A673 (cell line): ENCODE results near the gene ROR2. TPM values are rescaled to one million over a fixed set of nuclear protein-coding genes. Genes with fewer than 3 reads are reported as not detected.
A peak's percentile ranks its signal among the peaks of the same experiment; 100 is the strongest.

Experiments used
- BruUV-seq: library from RNA; stranded (reverse); fragments of 400-500 nt; replicated peaks from 2 replicates; lab custom pipeline; 2021; lab: Mats Ljungman, UMichigan
- CTCF ChIA-PET: fragments of 300-600 bp; sonication (Branson Sonifier 250); formaldehyde crosslinking; loops from one replicate; lab custom pipeline; 2022; ENCODE audit warnings: antibody characterized with exemption; lab: Charles Lee
- POLR2A ChIA-PET: fragments of 300-600 bp; sonication (Branson Sonifier 250); formaldehyde crosslinking; loops from one replicate; lab custom pipeline; 2022; ENCODE audit warnings: antibody characterized with exemption; ENCODE audit not compliant: low non-redundant PET; lab: Charles Lee
- DNase-seq: peaks from one replicate; pipeline ENCODE4 v3.0.0-alpha.2; 2015; ENCODE audit warnings: low spot score
- H3K27ac ChIP-seq: fragments of 200-600 bp; sonication (generic); 2 replicates; pipeline ENCODE4 v1.5.1; 2016; ENCODE audit warnings: mixed run types, low read depth, mild to moderate bottlenecking, mixed read lengths, antibody characterized with exemption, low read length; ENCODE audit not compliant: poor library complexity, severe bottlenecking
- H3K27me3 ChIP-seq: fragments of 200-600 bp; sonication (generic); replicated peaks from 2 replicates; pipeline ENCODE4 v1.6.1; 2017; ENCODE audit warnings: mixed run types, low read depth, mild to moderate bottlenecking, mixed read lengths, antibody characterized with exemption, low read length; ENCODE audit not compliant: insufficient read depth, poor library complexity
- H3K36me3 ChIP-seq: fragments of 200-600 bp; sonication (generic); 2 replicates; pipeline ENCODE4 v1.6.1; 2016; ENCODE audit warnings: mixed run types, mild to moderate bottlenecking, mixed read lengths, antibody characterized with exemption, low read length; ENCODE audit not compliant: insufficient read depth, poor library complexity, severe bottlenecking
- H3K4me1 ChIP-seq: fragments of 200-600 bp; sonication (generic); 2 replicates; pipeline ENCODE4 v1.6.1; 2017; ENCODE audit warnings: mixed run types, mild to moderate bottlenecking, mixed read lengths, antibody characterized with exemption, low read length; ENCODE audit not compliant: insufficient read depth, poor library complexity, severe bottlenecking
- H3K4me3 ChIP-seq: fragments of 200-600 bp; sonication (generic); 2 replicates; pipeline ENCODE4 v1.5.1; 2016; ENCODE audit warnings: low read depth, mixed run types, mild to moderate bottlenecking, mixed read lengths, low read length; ENCODE audit not compliant: poor library complexity, severe bottlenecking
- H3K9me3 ChIP-seq: fragments of 200-600 bp; sonication (generic); 2 replicates; pipeline ENCODE4 v1.6.1; 2016; ENCODE audit warnings: mixed run types, low read depth, mild to moderate bottlenecking, mixed read lengths, antibody characterized with exemption, low read length; ENCODE audit not compliant: poor library complexity, severe bottlenecking
- CTCF ChIP-seq: fragments of 300-800, 200-600 bp; sonication (generic); conservative IDR thresholded peaks from 2 replicates; pipeline ENCODE4 v1.5.1; 2017; ENCODE audit warnings: low read depth, mild to moderate bottlenecking, antibody characterized with exemption, low read length, moderate library complexity, mixed read lengths
- EZH2 ChIP-seq: fragments of 200-600 bp; sonication (generic); IDR thresholded peaks from 2 replicates; pipeline ENCODE4 v1.6.1; 2017; ENCODE audit warnings: borderline replicate concordance, low read depth, mild to moderate bottlenecking, mixed read lengths, antibody characterized with exemption, low read length; ENCODE audit not compliant: poor library complexity, severe bottlenecking
- intact Hi-C: fragments of 100-400 bp; cut with micrococcal nuclease; formaldehyde crosslinking; loops from one replicate; pipeline ENCODE4 v1.10.0; 2022; ENCODE audit not compliant: unreplicated experiment
- total RNA-seq: library from RNA; stranded (reverse); gene quantifications from 2 replicates; pipeline ENCODE4 v1.2.3, GENCODE V29; 2021

Gene ROR2
- total RNA-seq, 1 experiment from 2014 or later, result 12.3 TPM

GRCh38 chr9:91948597-91949391 lies 1.2 kb downstream of the ROR2 start:
- H3K27me3 ChIP-seq, result no peaks in the 10 kb centered on the region
- intact Hi-C loops, result loop anchor here (1.0 to 5.0 kb wide), 3 partner anchors 101 to 173 kb away; no protein-coding TSS in a partner anchor
- peaks cover 38% of the 10 kb centered on the region for H3K4me1 ChIP-seq
- no peaks in the 10 kb centered on the region for H3K9me3 ChIP-seq
- DNase-seq, result peak; percentile 85
- ChIA-PET POLR2A (no interaction called here), CTCF (interaction anchor here (0.7 to 1.0 kb wide), 3 partner anchors 19 to 635 kb away, joined by 3 to 7 read pairs (median 3); no protein-coding TSS in a partner anchor)
- BruUV-seq, result no TSS peak
- H3K27ac ChIP-seq, result peak overlapping the region; percentile 57
- TF ChIP-seq EZH2, result no peak
- TF ChIP-seq CTCF, result peak; percentile 28; the same call in 1 of the 2 replicates
- H3K36me3 ChIP-seq, result no peaks in the 10 kb centered on the region
- H3K4me3 ChIP-seq, result peak overlapping the region; percentile 65

GRCh38 chr9:91948101-91948596 lies 1.9 kb downstream of the ROR2 start:
- no peak for TF ChIP-seq EZH2
- no peak for TF ChIP-seq CTCF
- DNase-seq, result peak; percentile 25
- no peaks in the 10 kb centered on the region for H3K9me3 ChIP-seq
- CTCF ChIA-PET, result no interaction called here
- intact Hi-C loops, result loop anchor here (1.0 to 5.0 kb wide), 3 partner anchors 101 to 173 kb away; no protein-coding TSS in a partner anchor
- no peak overlapping the region for H3K27ac ChIP-seq
- BruUV-seq, result no TSS peak
- H3K36me3 ChIP-seq, result no peaks in the 10 kb centered on the region
- H3K4me1 ChIP-seq, result peaks cover 42% of the 10 kb centered on the region
- H3K4me3 ChIP-seq, result peak overlapping the region; percentile 65
- H3K27me3 ChIP-seq, result no peaks in the 10 kb centered on the region
- POLR2A ChIA-PET, result no interaction called here

GRCh38 chr9:91946653-91947488 lies 3.2 kb downstream of the ROR2 start:
- POLR2A ChIA-PET, result interaction anchor here (1.0 kb wide), 1 partner anchor 104 kb away, joined by 3 read pairs; no protein-coding TSS in a partner anchor
- no peaks in the 10 kb centered on the region for H3K36me3 ChIP-seq
- no TSS peak for BruUV-seq
- peak overlapping the region; percentile 79 for H3K27ac ChIP-seq
- CTCF ChIA-PET, result interaction anchor here (1.2 to 1.7 kb wide), 2 partner anchors 8 to 170 kb away, joined by 3 to 11 read pairs; no protein-coding TSS in a partner anchor
- no peak overlapping the region for H3K4me3 ChIP-seq
- no peak for DNase-seq
- H3K27me3 ChIP-seq, result no peaks in the 10 kb centered on the region
- peaks cover 47% of the 10 kb centered on the region for H3K4me1 ChIP-seq
- intact Hi-C loops, result loop anchor here (5.0 kb wide), 1 partner anchor 100 kb away; no protein-coding TSS in a partner anchor
- no peaks in the 10 kb centered on the region for H3K9me3 ChIP-seq
- TF ChIP-seq EZH2 (no peak), CTCF (no peak)
